Measurements from ENCODE around the gene SLC35E4. TPM values are rescaled to one million over a fixed set of nuclear protein-coding genes. Genes with fewer than 3 reads are reported as not detected.

Gene SLC35E4
- total RNA-seq, 1 experiment from 2014 or later: 1.2 TPM

DNA sequence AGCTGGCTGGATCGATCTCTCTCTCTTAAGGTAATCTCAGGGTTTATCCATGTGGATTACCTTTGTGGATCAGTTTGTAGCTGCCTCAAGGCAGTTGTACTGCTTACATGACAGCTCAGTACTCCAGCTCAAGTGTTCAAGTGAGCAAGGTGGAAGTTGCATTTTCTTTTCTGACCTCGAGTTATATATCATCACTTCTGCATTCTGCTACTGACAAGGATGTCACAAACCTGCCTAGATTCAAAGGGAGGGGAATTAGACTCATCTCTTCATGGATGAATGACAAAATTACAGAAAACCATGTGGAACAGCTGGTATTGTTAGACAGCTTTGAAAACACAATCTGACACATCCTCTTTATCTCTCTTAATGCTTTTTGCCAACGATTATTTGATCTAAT is 34.7 kb upstream of the SLC35E4 start:
- Histone ChIP-seq H3K27ac (ENCODE audit: low read length) (no peak overlapping the region), H3K36me3 (ENCODE audit: insufficient read depth, low read length) (no peaks in the 10 kb centered on the region), H3K9me2 (replicated peaks; ENCODE audit: insufficient read depth, low read length) (no peaks in the 10 kb centered on the region), H3K79me2 (ENCODE audit: low read length) (no peaks in the 10 kb centered on the region), H3K9me3 (ENCODE audit: low read length) (no peaks in the 10 kb centered on the region), H2AFZ (ENCODE audit: low read length) (no peak overlapping the region), H3K9ac (ENCODE audit: low read length) (no peak overlapping the region), H3K27me3 (ENCODE audit: low read length) (no peaks in the 10 kb centered on the region), H3K4me2 (ENCODE audit: low read depth, low read length, poor library complexity, severe bottlenecking) (no peak overlapping the region), H3K4me1 (ENCODE audit: low read length) (peaks cover 4% of the 10 kb centered on the region), H4K20me1 (ENCODE audit: insufficient read depth, low read depth, low read length) (no peaks in the 10 kb centered on the region), H3K4me3 (ENCODE audit: low read length) (no peak overlapping the region)
- no peak for DNase-seq

GRCh38 chr22:30601464-30601863 is 34.1 kb upstream of the SLC35E4 start:
- no peak overlapping the region for H3K9ac ChIP-seq (ENCODE audit: low read length)
- no peak overlapping the region for H3K27ac ChIP-seq (ENCODE audit: low read length)
- H3K4me3 ChIP-seq (ENCODE audit: low read length): no peak overlapping the region
- no peaks in the 10 kb centered on the region for H3K9me3 ChIP-seq (ENCODE audit: low read length)
- no peaks in the 10 kb centered on the region for H4K20me1 ChIP-seq (ENCODE audit: insufficient read depth, low read depth, low read length)
- H3K27me3 ChIP-seq (ENCODE audit: low read length): no peaks in the 10 kb centered on the region
- no peak overlapping the region for H2AFZ ChIP-seq (ENCODE audit: low read length)
- H3K4me2 ChIP-seq (ENCODE audit: low read depth, low read length, poor library complexity, severe bottlenecking): no peak overlapping the region
- peaks cover 9% of the 10 kb centered on the region for H3K4me1 ChIP-seq (ENCODE audit: low read length)
- H3K79me2 ChIP-seq (ENCODE audit: low read length): no peaks in the 10 kb centered on the region
- no peaks in the 10 kb centered on the region for H3K9me2 ChIP-seq (replicated peaks; ENCODE audit: insufficient read depth, low read length)
- DNase-seq: no peak
- H3K36me3 ChIP-seq (ENCODE audit: insufficient read depth, low read length): no peaks in the 10 kb centered on the region

- Histone ChIP-seq H3K4me1 (ENCODE audit: low read length) (peaks cover 14% of the 10 kb centered on the region), H3K27me3 (ENCODE audit: low read length) (no peaks in the 10 kb centered on the region), H3K79me2 (ENCODE audit: low read length) (no peaks in the 10 kb centered on the region), H3K4me2 (ENCODE audit: low read depth, low read length, poor library complexity, severe bottlenecking) (no peak overlapping the region), H3K36me3 (ENCODE audit: insufficient read depth, low read length) (no peaks in the 10 kb centered on the region), H3K27ac (ENCODE audit: low read length) (no peak overlapping the region), H3K9ac (ENCODE audit: low read length) (no peak overlapping the region), H2AFZ (ENCODE audit: low read length) (no peak overlapping the region), H4K20me1 (ENCODE audit: insufficient read depth, low read depth, low read length) (no peaks in the 10 kb centered on the region), H3K9me2 (replicated peaks; ENCODE audit: insufficient read depth, low read length) (no peaks in the 10 kb centered on the region), H3K9me3 (ENCODE audit: low read length) (no peaks in the 10 kb centered on the region), H3K4me3 (ENCODE audit: low read length) (no peak overlapping the region)
- DNase-seq: peak; percentile 74
These were observed 33.5 kb upstream of the SLC35E4 start for GRCh38 chr22:30602049-30602448.

GRCh38 chr22:30603801-30604200 is 31.8 kb upstream of the SLC35E4 start:
- no peak for DNase-seq
- Histone ChIP-seq H2AFZ (ENCODE audit: low read length) (no peak overlapping the region), H3K79me2 (ENCODE audit: low read length) (no peaks in the 10 kb centered on the region), H3K4me1 (ENCODE audit: low read length) (peaks cover 31% of the 10 kb centered on the region), H3K36me3 (ENCODE audit: insufficient read depth, low read length) (no peaks in the 10 kb centered on the region), H3K4me3 (ENCODE audit: low read length) (no peak overlapping the region), H3K9me3 (ENCODE audit: low read length) (no peaks in the 10 kb centered on the region), H3K9ac (ENCODE audit: low read length) (no peak overlapping the region), H3K4me2 (ENCODE audit: low read depth, low read length, poor library complexity, severe bottlenecking) (no peak overlapping the region), H3K27ac (ENCODE audit: low read length) (no peak overlapping the region), H3K27me3 (ENCODE audit: low read length) (no peaks in the 10 kb centered on the region), H3K9me2 (replicated peaks; ENCODE audit: insufficient read depth, low read length) (no peaks in the 10 kb centered on the region), H4K20me1 (ENCODE audit: insufficient read depth, low read depth, low read length) (no peaks in the 10 kb centered on the region)

DNA sequence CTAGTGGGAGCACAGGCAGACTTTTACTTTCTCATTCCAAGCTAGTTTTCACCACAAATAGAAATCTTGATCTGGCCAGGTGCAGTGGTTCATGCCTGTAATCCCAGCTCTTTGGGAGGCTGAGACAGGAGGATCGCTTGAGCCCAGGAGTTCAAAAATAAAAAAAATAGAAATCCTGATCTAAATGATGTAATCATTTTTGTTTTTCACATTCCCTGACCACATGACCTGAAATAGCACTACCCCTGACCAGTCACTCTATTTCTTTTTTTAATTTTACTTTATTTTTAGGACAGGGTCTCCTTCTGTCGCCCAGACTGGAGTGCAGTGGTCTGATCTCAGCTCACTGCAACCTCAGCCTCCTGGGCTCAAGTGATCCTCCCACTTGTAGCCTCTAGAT is 30.9 kb upstream of the SLC35E4 start:
- Histone ChIP-seq H3K9me2 (replicated peaks; ENCODE audit: insufficient read depth, low read length) (no peaks in the 10 kb centered on the region), H3K4me3 (ENCODE audit: low read length) (no peak overlapping the region), H2AFZ (ENCODE audit: low read length) (no peak overlapping the region), H3K4me2 (ENCODE audit: low read depth, low read length, poor library complexity, severe bottlenecking) (no peak overlapping the region), H3K4me1 (ENCODE audit: low read length) (peaks cover 37% of the 10 kb centered on the region), H3K27me3 (ENCODE audit: low read length) (no peaks in the 10 kb centered on the region), H3K9ac (ENCODE audit: low read length) (no peak overlapping the region), H3K9me3 (ENCODE audit: low read length) (no peaks in the 10 kb centered on the region), H3K27ac (ENCODE audit: low read length) (no peak overlapping the region), H3K36me3 (ENCODE audit: insufficient read depth, low read length) (no peaks in the 10 kb centered on the region), H4K20me1 (ENCODE audit: insufficient read depth, low read depth, low read length) (no peaks in the 10 kb centered on the region), H3K79me2 (ENCODE audit: low read length) (no peaks in the 10 kb centered on the region)
- DNase-seq: no peak

DNA sequence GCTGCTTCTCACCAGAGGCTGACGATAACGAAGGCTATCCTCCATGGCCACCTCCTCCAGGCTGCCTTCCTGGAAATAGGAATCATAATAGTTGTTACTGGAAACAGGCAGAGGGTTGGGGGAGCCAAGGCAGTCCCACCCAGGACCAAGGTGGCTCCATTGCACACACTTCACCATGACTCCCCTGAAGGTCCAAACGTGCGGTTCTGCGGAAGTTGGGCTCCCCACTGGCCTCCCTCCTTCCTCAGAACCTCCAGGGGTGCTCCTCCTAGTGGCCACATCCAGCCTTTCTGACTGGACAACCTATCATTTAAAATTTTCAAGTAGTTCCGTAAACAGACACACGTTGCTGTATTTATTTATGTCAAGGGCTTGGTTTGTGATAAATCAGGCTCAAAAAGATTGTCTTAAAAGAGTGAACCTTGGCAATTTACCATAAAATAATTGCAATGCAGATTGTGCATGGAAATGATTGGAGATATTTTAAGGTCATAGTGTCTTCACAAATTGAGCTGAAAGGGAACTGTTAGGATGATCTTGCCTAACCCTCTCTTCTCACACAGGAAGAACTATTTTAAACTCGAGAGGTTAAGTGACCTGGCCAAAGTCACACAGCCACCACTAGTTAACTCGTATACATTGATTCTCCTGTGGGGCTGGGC is 30.0 kb upstream of the SLC35E4 start:
- Histone ChIP-seq H3K4me3 (ENCODE audit: low read length) (no peak overlapping the region), H3K9ac (ENCODE audit: low read length) (0 out of 2 replicates have a peak overlapping the region, but pooled peaks have one; percentile 26), H3K9me3 (ENCODE audit: low read length) (no peaks in the 10 kb centered on the region), H3K4me1 (ENCODE audit: low read length) (peaks cover 37% of the 10 kb centered on the region), H2AFZ (ENCODE audit: low read length) (peak overlapping the region; percentile 22; the same call in 1 of the 2 replicates), H4K20me1 (ENCODE audit: insufficient read depth, low read depth, low read length) (no peaks in the 10 kb centered on the region), H3K27me3 (ENCODE audit: low read length) (no peaks in the 10 kb centered on the region), H3K79me2 (ENCODE audit: low read length) (no peaks in the 10 kb centered on the region), H3K4me2 (ENCODE audit: low read depth, low read length, poor library complexity, severe bottlenecking) (peak overlapping the region; percentile 87), H3K27ac (ENCODE audit: low read length) (no peak overlapping the region), H3K9me2 (replicated peaks; ENCODE audit: insufficient read depth, low read length) (no peaks in the 10 kb centered on the region), H3K36me3 (ENCODE audit: insufficient read depth, low read length) (no peaks in the 10 kb centered on the region)
- peak; percentile 83 for DNase-seq

GRCh38 chr22:30606455-30607299 is 28.9 kb upstream of the SLC35E4 start, which contains the start of gene TCN2:
Gene TCN2 (plus strand): TSS chr22:30607174. CDS start chr22:30607332, 158 bp downstream.
- peak; percentile 45 for DNase-seq

GRCh38 chr22:30607300-30607930 is 28.2 kb upstream of the SLC35E4 start:
- peak overlapping the region; percentile 97; the same call in 1 of the 2 replicates for H2AFZ ChIP-seq (ENCODE audit: low read length)
- peak overlapping the region; percentile 87 for H3K4me2 ChIP-seq (ENCODE audit: low read depth, low read length, poor library complexity, severe bottlenecking)
- H3K4me1 ChIP-seq (ENCODE audit: low read length): peaks cover 37% of the 10 kb centered on the region
- no peaks in the 10 kb centered on the region for H3K79me2 ChIP-seq (ENCODE audit: low read length)
- no peaks in the 10 kb centered on the region for H4K20me1 ChIP-seq (ENCODE audit: insufficient read depth, low read depth, low read length)
- no peaks in the 10 kb centered on the region for H3K9me2 ChIP-seq (replicated peaks; ENCODE audit: insufficient read depth, low read length)
- no peaks in the 10 kb centered on the region for H3K36me3 ChIP-seq (ENCODE audit: insufficient read depth, low read length)
- no peaks in the 10 kb centered on the region for H3K9me3 ChIP-seq (ENCODE audit: low read length)
- H3K27ac ChIP-seq (ENCODE audit: low read length): no peak overlapping the region
- no peaks in the 10 kb centered on the region for H3K27me3 ChIP-seq (ENCODE audit: low read length)
- peak overlapping the region; percentile 66 for H3K9ac ChIP-seq (ENCODE audit: low read length)
- DNase-seq: no peak
- H3K4me3 ChIP-seq (ENCODE audit: low read length): peak overlapping the region; percentile 67; the same call in 1 of the 2 replicates

More at GRCh38 chr22:30606455-30607299, 28.9 kb upstream of the SLC35E4 start, which contains the start of gene TCN2:
- no peaks in the 10 kb centered on the region for H3K27me3 ChIP-seq (ENCODE audit: low read length)
- H3K27ac ChIP-seq (ENCODE audit: low read length): no peak within 1 kb of the TSS
- peak within 1 kb of the TSS; percentile 67; the same call in 1 of the 2 replicates for H3K4me3 ChIP-seq (ENCODE audit: low read length)
- H2AFZ ChIP-seq (ENCODE audit: low read length): peak within 1 kb of the TSS; percentile 97; the same call in 1 of the 2 replicates
- no peaks in the 10 kb centered on the region for H3K9me3 ChIP-seq (ENCODE audit: low read length)
- H3K9me2 ChIP-seq (replicated peaks; ENCODE audit: insufficient read depth, low read length): no peaks in the 10 kb centered on the region
- peaks cover 37% of the 10 kb centered on the region for H3K4me1 ChIP-seq (ENCODE audit: low read length)
- H3K79me2 ChIP-seq (ENCODE audit: low read length): no peaks in the 10 kb centered on the region
- peak within 1 kb of the TSS; percentile 66 for H3K9ac ChIP-seq (ENCODE audit: low read length)
- H3K4me2 ChIP-seq (ENCODE audit: low read depth, low read length, poor library complexity, severe bottlenecking): peak within 1 kb of the TSS; percentile 87
- no peaks in the 10 kb centered on the region for H3K36me3 ChIP-seq (ENCODE audit: insufficient read depth, low read length)
- no peaks in the 10 kb centered on the region for H4K20me1 ChIP-seq (ENCODE audit: insufficient read depth, low read depth, low read length)
